ENCODE data around the gene NANP.

- TF ChIP-seq CTCF (IDR thresholded peaks at IDR 0.05) (no peak), REST (IDR thresholded peaks at IDR 0.05; ENCODE audit: insufficient read depth in 1 of 2, low read depth in 2 of 2, low read length in 1 of 2) (no peak)
These were observed 30.7 kb upstream of the NANP start for GRCh38 chr20:25654487-25654886.

Measured in Panc1 (cell line).